ENCODE data around the gene SUPT6H. TPM values are rescaled to one million over a fixed set of nuclear protein-coding genes. Genes with fewer than 3 reads are reported as not detected.
"Not testable (repeated sequence)": the region's sequence is repeated elsewhere in the genome, so short reads cannot be mapped to it uniquely, and the experiment has no call there.

The SUPT6H gene
- total RNA-seq, 6 experiments from 2014 or later = 72.7 to 79.7 (median 74.0) TPM

- no peak for DNase-seq
- no peak for TF ChIP-seq CTCF (IDR thresholded peaks at IDR 0.05)
- H3K4me3 Mint-ChIP-seq = no peak overlapping the region
- peaks cover 13% of the 10 kb centered on the region for H3K36me3 Mint-ChIP-seq (ENCODE audit: low read depth)
- peaks cover 24% of the 10 kb centered on the region for H3K4me1 Mint-ChIP-seq (ENCODE audit: low read depth)
- no peak overlapping the region for H3K27ac Mint-ChIP-seq
- no peaks in the 10 kb centered on the region; the same call in 1 of the 2 replicates for H3K27me3 Mint-ChIP-seq (ENCODE audit: insufficient read depth)
- H3K9me3 Mint-ChIP-seq = no peaks in the 10 kb centered on the region
These were observed 13.3 kb upstream of the SUPT6H start for GRCh38 chr17:28648698-28649097.

GRCh38 chr17:28655160-28655559 lies 6.8 kb upstream of the SUPT6H start:
- TF ChIP-seq CTCF (IDR thresholded peaks at IDR 0.05) = no peak
- no peak for DNase-seq
- peaks cover 9% of the 10 kb centered on the region for H3K36me3 Mint-ChIP-seq (ENCODE audit: low read depth)
- H3K9me3 Mint-ChIP-seq = no peaks in the 10 kb centered on the region
- no peak overlapping the region for H3K27ac Mint-ChIP-seq
- H3K27me3 Mint-ChIP-seq (ENCODE audit: insufficient read depth) = no peaks in the 10 kb centered on the region
- peaks cover 12% of the 10 kb centered on the region for H3K4me1 Mint-ChIP-seq (ENCODE audit: low read depth)
- H3K4me3 Mint-ChIP-seq = no peak overlapping the region

- Mint-ChIP-seq H3K27ac (peak overlapping the region; percentile 64), H3K4me1 (ENCODE audit: low read depth) (peaks cover 24% of the 10 kb centered on the region), H3K9me3 (no peaks in the 10 kb centered on the region), H3K36me3 (ENCODE audit: low read depth) (peaks cover 20% of the 10 kb centered on the region), H3K4me3 (peak overlapping the region; percentile 28; the same call in 1 of the 2 replicates), H3K27me3 (ENCODE audit: insufficient read depth) (peaks cover 6% of the 10 kb centered on the region)
- no peak for TF ChIP-seq CTCF (IDR thresholded peaks at IDR 0.05)
- peak; percentile 33 for DNase-seq
These were observed 4.2 kb upstream of the SUPT6H start for GRCh38 chr17:28657756-28658155.

GRCh38 chr17:28658342-28658741 lies 3.7 kb upstream of the SUPT6H start:
- H3K9me3 Mint-ChIP-seq; H3K4me3 Mint-ChIP-seq; H3K27ac Mint-ChIP-seq; DNase-seq; H3K27me3 Mint-ChIP-seq (ENCODE audit: insufficient read depth): not testable (repeated sequence)
- Mint-ChIP-seq H3K4me1 (ENCODE audit: low read depth) (peaks cover 30% of the 10 kb centered on the region), H3K36me3 (ENCODE audit: low read depth) (peaks cover 26% of the 10 kb centered on the region)

GRCh38 chr17:28658766-28659496 lies 3.1 kb upstream of the SUPT6H start:
- not testable (repeated sequence) for DNase-seq; H3K27me3 Mint-ChIP-seq (ENCODE audit: insufficient read depth); H3K4me3 Mint-ChIP-seq; H3K27ac Mint-ChIP-seq; H3K9me3 Mint-ChIP-seq
- peaks cover 32% of the 10 kb centered on the region for H3K36me3 Mint-ChIP-seq (ENCODE audit: low read depth)
- H3K4me1 Mint-ChIP-seq (ENCODE audit: low read depth) = peaks cover 35% of the 10 kb centered on the region

- H3K27ac Mint-ChIP-seq; H3K9me3 Mint-ChIP-seq; DNase-seq; H3K27me3 Mint-ChIP-seq (ENCODE audit: insufficient read depth): not testable (repeated sequence)
- peaks cover 41% of the 10 kb centered on the region for H3K4me1 Mint-ChIP-seq (ENCODE audit: low read depth)
- H3K4me3 Mint-ChIP-seq = peak overlapping the region; percentile 99; the same call in 1 of the 2 replicates
- peaks cover 35% of the 10 kb centered on the region for H3K36me3 Mint-ChIP-seq (ENCODE audit: low read depth)
These were observed 2.5 kb upstream of the SUPT6H start for GRCh38 chr17:28659497-28659881.

- DNase-seq = no peak
- peak overlapping the region; percentile 100 for H3K27ac Mint-ChIP-seq
- H3K4me3 Mint-ChIP-seq = peak overlapping the region; percentile 99
- H3K27me3 Mint-ChIP-seq (ENCODE audit: insufficient read depth) = peaks cover 6% of the 10 kb centered on the region
- H3K36me3 Mint-ChIP-seq (ENCODE audit: low read depth) = peaks cover 48% of the 10 kb centered on the region
- no peak for TF ChIP-seq CTCF (IDR thresholded peaks at IDR 0.05)
- no peaks in the 10 kb centered on the region for H3K9me3 Mint-ChIP-seq
- peaks cover 57% of the 10 kb centered on the region for H3K4me1 Mint-ChIP-seq (ENCODE audit: low read depth)
These were observed 473 bp downstream of the SUPT6H start for GRCh38 chr17:28662527-28662829.

Measured in HFFc6 (cell line).